Stimulated activated naive CD8-positive, alpha-beta T cell treated with anti-CD3 and anti-CD28 coated beads, Interleukin-15, amount 100 ng/mL, for 72 hours (primary cell): ENCODE measurements around the gene ANGEL2.
A peak's percentile ranks its signal among the peaks of the same experiment; 100 is the strongest.

ENCODE experiments used
- ATAC-seq: fragments of 150-1000 bp; cut with Tn5 transposase; 2 replicates; pipeline ENCODE4 v1.10.0; 2021; ENCODE audit warnings: mild to moderate bottlenecking, moderate library complexity
- DNase-seq, 2 donors: peaks; one replicate each; pipeline ENCODE4 v3.0.0; 2021 to 2022
- H3K27ac Mint-ChIP-seq, 2 donors: one replicate each; pipeline ENCODE4 v1.8.0; 2022; ENCODE audit warnings: mild to moderate bottlenecking in 2 of 2, mixed read lengths in 2 of 2, moderate library complexity in 2 of 2
- H3K27me3 Mint-ChIP-seq: one replicate; pipeline ENCODE4 v1.8.0; 2022; ENCODE audit warnings: mixed read lengths
- H3K4me1 Mint-ChIP-seq: one replicate; pipeline ENCODE4 v1.8.0; 2022; ENCODE audit warnings: mild to moderate bottlenecking, mixed read lengths
- H3K4me3 Mint-ChIP-seq, 2 donors: one replicate each; pipeline ENCODE4 v1.8.0; 2022; ENCODE audit warnings: mild to moderate bottlenecking in 2 of 2, mixed read lengths in 2 of 2, moderate library complexity in 1 of 2
- H3K9me3 Mint-ChIP-seq, 2 donors: one replicate each; pipeline ENCODE4 v1.8.0; 2022; ENCODE audit warnings: mixed read lengths in 2 of 2

Gene ANGEL2

DNA sequence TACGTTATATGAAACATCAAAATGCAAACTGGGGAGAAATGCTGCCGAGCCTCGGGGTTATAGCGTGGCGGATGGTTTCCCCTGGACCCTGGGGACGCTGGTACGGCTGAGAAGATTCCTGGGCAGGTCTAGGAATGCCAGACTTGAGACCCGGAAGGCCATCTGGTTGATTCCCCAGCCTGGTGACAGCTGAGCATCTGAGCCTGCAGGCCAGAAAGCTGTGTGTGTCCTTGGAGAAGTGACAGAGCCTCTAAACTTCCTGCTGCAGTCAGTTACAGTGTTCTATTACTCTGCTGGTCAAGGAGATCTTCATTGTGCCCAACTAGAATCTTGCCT, 63.1 kb downstream of the ANGEL2 start:
- Mint-ChIP-seq H3K27me3 (peaks cover 91% of the 10 kb centered on the region), H3K9me3 (no peaks in the 10 kb centered on the region), H3K27ac (no peak overlapping the region), H3K4me3 (no peak overlapping the region), H3K4me1 (peaks cover 14% of the 10 kb centered on the region)
- ATAC-seq (no peak), DNase-seq (no peak)

DNA sequence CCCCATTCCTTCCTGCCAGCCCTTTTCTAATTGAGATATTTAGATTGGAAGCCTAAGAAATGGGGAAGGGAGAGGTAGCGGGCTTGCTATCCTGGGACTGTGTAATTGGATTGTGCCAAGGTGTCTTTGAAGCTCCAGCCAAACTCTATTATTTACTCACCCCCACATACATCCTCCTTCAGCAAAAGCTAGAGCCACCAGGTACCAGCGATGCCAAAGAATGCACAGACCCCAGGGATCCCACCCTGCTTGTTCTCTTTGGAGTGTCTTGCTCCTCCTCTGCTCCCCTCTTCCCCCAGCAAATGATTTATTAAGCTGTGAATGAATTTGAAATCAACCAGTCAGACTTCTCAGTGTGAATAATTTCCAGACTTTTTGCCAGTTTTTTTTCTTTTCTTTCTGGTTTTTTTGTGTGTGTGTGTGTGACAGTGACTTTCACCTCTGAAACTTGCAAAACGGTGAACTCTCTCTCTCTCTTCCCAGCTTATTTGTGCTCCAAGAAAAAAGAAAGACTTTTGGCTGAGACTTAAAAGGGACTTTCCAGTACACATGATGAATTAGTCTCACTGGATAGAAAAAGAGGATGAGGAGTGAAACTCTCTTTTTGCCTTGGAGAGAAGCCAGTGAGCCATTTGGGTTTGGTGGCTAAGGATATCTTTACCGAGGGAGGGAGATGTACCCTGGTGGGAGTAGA, 63.6 kb downstream of the ANGEL2 start:
- peak overlapping the region; percentile 3 to 5 for H3K4me3 Mint-ChIP-seq
- H3K27ac Mint-ChIP-seq: no peak overlapping the region
- no peak for DNase-seq
- H3K4me1 Mint-ChIP-seq: peaks cover 14% of the 10 kb centered on the region
- no peaks in the 10 kb centered on the region for H3K9me3 Mint-ChIP-seq
- ATAC-seq: no peak
- peaks cover 89% of the 10 kb centered on the region for H3K27me3 Mint-ChIP-seq

GRCh38 chr1:212951126-212951946, 64.3 kb downstream of the ANGEL2 start:
- ATAC-seq (peak; percentile 16), DNase-seq (peak in 1 of 2 donors; percentile 10)
- no peak overlapping the region for H3K27ac Mint-ChIP-seq

GRCh38 chr1:212950243-212951125, 65.2 kb downstream of the ANGEL2 start, which contains the start of gene VASH2:
VASH2 (plus strand) TSS chr1:212950541; CDS start chr1:212951543, 1,002 bp downstream.
- H3K27ac Mint-ChIP-seq: peak within 1 kb of the TSS in 1 of 2 donors; percentile 51

More at GRCh38 chr1:212951126-212951946, 64.3 kb downstream of the ANGEL2 start:
- Mint-ChIP-seq H3K4me1 (peaks cover 14% of the 10 kb centered on the region), H3K4me3 (peak overlapping the region; percentile 86 to 91), H3K27me3 (peaks cover 82% of the 10 kb centered on the region), H3K9me3 (no peaks in the 10 kb centered on the region)

GRCh38 chr1:212949771-212950170, 65.9 kb downstream of the ANGEL2 start:
- peak overlapping the region; percentile 86 to 91 for H3K4me3 Mint-ChIP-seq
- H3K9me3 Mint-ChIP-seq: no peaks in the 10 kb centered on the region
- peaks cover 66% of the 10 kb centered on the region for H3K27me3 Mint-ChIP-seq
- ATAC-seq (no peak), DNase-seq (no peak)
- H3K4me1 Mint-ChIP-seq: peaks cover 14% of the 10 kb centered on the region
- no peak overlapping the region for H3K27ac Mint-ChIP-seq

More at GRCh38 chr1:212950243-212951125, 65.2 kb downstream of the ANGEL2 start, which contains the start of gene VASH2:
- peak; percentile 96 for ATAC-seq
- peak within 1 kb of the TSS; percentile 86 to 91 for H3K4me3 Mint-ChIP-seq
- H3K4me1 Mint-ChIP-seq: peaks cover 14% of the 10 kb centered on the region
- no peaks in the 10 kb centered on the region for H3K9me3 Mint-ChIP-seq
- H3K27me3 Mint-ChIP-seq: peaks cover 73% of the 10 kb centered on the region
- peak; percentile 48 to 65 for DNase-seq

- no peak overlapping the region for H3K27ac Mint-ChIP-seq
- no peak for ATAC-seq
- H3K4me3 Mint-ChIP-seq: no peak overlapping the region
- peaks cover 38% of the 10 kb centered on the region for H3K27me3 Mint-ChIP-seq
- H3K9me3 Mint-ChIP-seq: peaks cover 0 to under 1% of the 10 kb centered on the region in 2 donors
- DNase-seq: no peak
- peaks cover 14% of the 10 kb centered on the region for H3K4me1 Mint-ChIP-seq
These were observed 68.8 kb downstream of the ANGEL2 start for GRCh38 chr1:212946872-212947271.

DNA sequence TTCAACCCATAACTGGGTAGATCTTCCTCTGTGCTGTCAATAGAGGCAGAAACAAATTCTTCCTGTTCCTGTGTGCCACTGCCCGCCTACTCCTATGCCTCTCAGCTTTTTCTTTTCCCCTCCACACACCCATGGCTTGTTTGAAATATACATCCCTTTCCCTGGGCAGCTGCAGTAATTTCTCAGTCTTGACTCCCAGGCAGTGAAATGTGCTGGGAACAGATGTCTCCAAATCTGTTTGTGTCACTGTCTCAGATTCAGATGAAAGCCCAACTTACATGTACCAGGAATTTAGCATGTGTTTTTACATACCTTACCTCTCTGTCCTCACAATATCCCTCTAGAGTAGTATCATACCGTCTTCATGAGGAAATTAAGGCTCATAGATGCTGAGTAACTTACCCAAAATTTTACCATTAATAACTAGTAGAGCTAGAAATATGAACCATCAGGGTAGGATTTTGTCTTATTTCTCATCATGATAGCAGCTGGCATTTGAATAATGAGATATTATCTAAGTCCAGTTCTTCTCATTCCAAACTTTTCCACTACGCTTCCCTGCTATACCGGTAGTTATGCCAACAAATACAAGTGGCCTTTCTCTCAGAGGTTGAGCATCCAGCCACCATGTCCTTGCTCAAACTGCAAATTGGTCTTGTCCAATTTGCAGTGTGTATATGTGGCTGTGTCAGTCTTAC, 70.1 kb downstream of the ANGEL2 start:
- DNase-seq (no peak), ATAC-seq (no peak)
- Mint-ChIP-seq H3K27ac (no peak overlapping the region), H3K27me3 (peaks cover 34% of the 10 kb centered on the region), H3K4me1 (peaks cover 7% of the 10 kb centered on the region), H3K9me3 (peaks cover 0 to 6% of the 10 kb centered on the region in 2 donors), H3K4me3 (no peak overlapping the region)

- Mint-ChIP-seq H3K27ac (no peak overlapping the region), H3K9me3 (peaks cover 0 to 6% of the 10 kb centered on the region in 2 donors), H3K4me3 (no peak overlapping the region), H3K4me1 (peaks cover 2% of the 10 kb centered on the region), H3K27me3 (peaks cover 28% of the 10 kb centered on the region)
- no peak for DNase-seq
- no peak for ATAC-seq
These were observed 70.6 kb downstream of the ANGEL2 start for GRCh38 chr1:212945056-212945455.

DNA sequence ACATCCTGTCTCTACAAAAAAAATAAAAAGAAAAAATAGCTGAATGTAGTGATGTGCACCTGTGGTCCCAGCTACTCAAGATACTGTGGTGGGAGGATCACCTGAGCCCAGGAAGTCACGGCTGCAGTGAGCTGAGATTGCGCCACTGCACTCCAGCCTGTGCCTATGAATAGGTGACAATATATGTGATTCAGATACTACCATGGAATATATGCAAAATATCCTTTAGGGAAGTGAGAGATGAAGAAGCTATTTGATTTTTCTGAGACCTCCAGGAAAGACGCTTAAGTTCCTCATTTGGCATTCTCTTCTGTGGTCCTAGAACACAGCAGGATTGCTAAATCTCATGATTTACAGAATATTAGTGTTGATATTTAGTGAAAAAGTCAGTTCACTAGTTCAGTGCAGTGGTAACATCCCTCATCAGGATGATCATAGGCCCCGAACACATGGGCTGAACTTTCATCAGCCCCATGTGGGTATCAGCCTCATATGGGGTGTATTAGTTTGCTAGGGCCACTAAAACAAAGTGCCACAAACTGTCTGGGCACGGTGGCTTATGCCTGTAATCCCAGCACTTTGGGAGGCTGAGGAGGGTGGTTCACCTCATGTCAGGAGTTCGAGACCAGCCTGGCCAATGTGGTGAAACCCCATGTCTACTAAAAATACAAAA, 71.3 kb downstream of the ANGEL2 start:
- Mint-ChIP-seq H3K27me3 (peaks cover 21% of the 10 kb centered on the region), H3K27ac (no peak overlapping the region), H3K4me1 (no peaks in the 10 kb centered on the region), H3K9me3 (peaks cover 0 to 6% of the 10 kb centered on the region in 2 donors), H3K4me3 (no peak overlapping the region)
- ATAC-seq (no peak), DNase-seq (no peak)

DNA sequence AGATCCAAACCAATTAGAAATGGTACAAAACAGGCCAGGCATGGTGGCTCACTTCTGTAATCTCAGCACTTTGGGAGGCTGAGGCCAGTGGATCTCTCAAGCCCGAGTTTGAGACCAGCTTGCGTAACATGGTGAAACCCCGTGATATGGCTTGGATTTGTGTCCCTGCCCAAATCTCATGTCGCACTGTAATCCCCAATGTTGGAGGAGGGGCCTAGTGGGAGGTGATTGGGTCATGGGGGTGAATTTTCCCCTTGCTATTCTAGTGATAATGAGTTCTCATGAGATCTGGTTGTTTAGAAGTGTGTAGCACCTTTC, 72.3 kb downstream of the ANGEL2 start:
- Mint-ChIP-seq H3K4me1 (no peaks in the 10 kb centered on the region), H3K9me3 (peaks cover 0 to 6% of the 10 kb centered on the region in 2 donors), H3K4me3 (no peak overlapping the region), H3K27me3 (peaks cover 11% of the 10 kb centered on the region), H3K27ac (no peak overlapping the region)
- no peak for ATAC-seq
- DNase-seq: no peak

DNA sequence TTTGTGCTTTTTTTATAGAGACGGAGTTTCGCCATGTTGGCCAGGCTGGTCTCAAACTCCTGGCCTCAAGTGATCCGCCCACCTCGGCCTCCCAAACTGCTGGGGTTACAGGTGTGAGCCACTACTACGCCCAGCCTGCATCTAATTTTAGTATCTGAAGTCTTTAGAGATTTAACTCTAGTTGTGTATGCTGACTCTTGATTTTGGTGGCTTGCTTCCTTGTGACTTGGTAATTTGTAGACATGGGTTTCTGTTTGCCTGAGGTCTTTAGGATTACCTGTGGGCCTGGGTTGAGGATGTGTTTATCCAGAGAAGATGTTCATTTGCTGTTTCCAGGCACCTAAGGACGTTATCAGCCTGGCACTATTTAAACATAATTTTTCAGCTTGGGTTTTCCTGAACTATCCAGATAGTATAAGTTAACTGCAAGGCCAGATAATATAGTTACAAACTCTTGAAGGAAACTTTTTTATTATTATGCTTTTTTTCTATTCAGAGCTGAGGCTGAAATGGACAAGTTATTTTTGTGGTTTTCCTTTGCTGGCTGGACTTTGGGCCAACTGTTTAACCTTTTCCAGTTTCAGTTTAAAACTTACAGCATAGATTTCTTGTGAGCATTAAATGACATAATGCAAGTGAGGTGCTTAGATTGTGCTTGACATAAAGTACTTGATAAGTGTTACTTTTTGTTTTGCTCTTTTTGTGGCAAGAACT, 72.8 kb downstream of the ANGEL2 start:
- no peak overlapping the region for H3K4me3 Mint-ChIP-seq
- H3K27ac Mint-ChIP-seq: no peak overlapping the region
- H3K27me3 Mint-ChIP-seq: peaks cover 9% of the 10 kb centered on the region
- ATAC-seq (no peak), DNase-seq (no peak)
- H3K4me1 Mint-ChIP-seq: peaks cover 2% of the 10 kb centered on the region
- H3K9me3 Mint-ChIP-seq: peaks cover 0 to 6% of the 10 kb centered on the region in 2 donors
